GM23248 (cell line): ENCODE measurements around the gene ATP8A2. TPM values are rescaled to one million over a fixed set of nuclear protein-coding genes. Genes with fewer than 3 reads are reported as not detected.

Experiments
- DNase-seq: peaks from one replicate; pipeline ENCODE4 v3.0.0-alpha.2; 2015
- H2AFZ ChIP-seq: fragments of 200-600 bp; sonication (generic); 2 replicates; pipeline ENCODE4 v1.6.1; 2016; ENCODE audit warnings: antibody characterized with exemption
- H3F3A ChIP-seq: fragments of 200-600 bp; sonication (generic); 2 replicates; pipeline ENCODE4 v1.6.1; 2016; ENCODE audit warnings: mild to moderate bottlenecking, antibody characterized with exemption, mixed run types; ENCODE audit not compliant: insufficient read depth
- H3K27ac ChIP-seq: fragments of 200-600 bp; sonication (generic); 2 replicates; pipeline ENCODE4 v1.5.1; 2016; ENCODE audit warnings: mild to moderate bottlenecking
- H3K27me3 ChIP-seq: fragments of 200-600 bp; sonication (generic); replicated peaks from 2 replicates; pipeline ENCODE4 v1.6.1; 2016; ENCODE audit warnings: mild to moderate bottlenecking; ENCODE audit not compliant: insufficient read depth
- H3K36me3 ChIP-seq: fragments of 200-600 bp; sonication (generic); 2 replicates; pipeline ENCODE4 v1.6.1; 2016; ENCODE audit warnings: low read depth, mild to moderate bottlenecking
- H3K4me1 ChIP-seq: fragments of 200-600 bp; sonication (generic); 2 replicates; pipeline ENCODE4 v1.6.1; 2016; ENCODE audit warnings: mild to moderate bottlenecking; ENCODE audit not compliant: insufficient read depth
- H3K4me2 ChIP-seq: fragments of 200-600 bp; sonication (generic); one replicate; pipeline ENCODE4 v1.6.1; 2016; ENCODE audit warnings: mild to moderate bottlenecking; ENCODE audit not compliant: unreplicated experiment
- H3K4me3 ChIP-seq: fragments of 200-600 bp; sonication (generic); 2 replicates; pipeline ENCODE4 v1.5.1; 2016; ENCODE audit warnings: mild to moderate bottlenecking
- H3K79me2 ChIP-seq: fragments of 200-600 bp; sonication (generic); 2 replicates; pipeline ENCODE4 v1.6.1; 2016; ENCODE audit warnings: mild to moderate bottlenecking; ENCODE audit not compliant: insufficient read depth
- H3K9ac ChIP-seq: fragments of 200-600 bp; sonication (generic); 2 replicates; pipeline ENCODE4 v1.6.1; 2016; ENCODE audit warnings: mild to moderate bottlenecking
- H3K9me2 ChIP-seq: fragments of 200-600 bp; sonication (generic); 2 replicates; pipeline ENCODE4 v1.6.1; 2016; ENCODE audit warnings: mixed run types, mild to moderate bottlenecking, moderate library complexity; ENCODE audit not compliant: insufficient read depth
- H3K9me3 ChIP-seq: fragments of 200-600 bp; sonication (generic); one replicate; pipeline ENCODE4 v1.6.1; 2017; ENCODE audit warnings: low read depth
- H4K20me1 ChIP-seq: fragments of 200-600 bp; sonication (generic); 2 replicates; pipeline ENCODE4 v1.6.0; 2016; ENCODE audit not compliant: insufficient read depth
- EZH2 ChIP-seq: fragments of 200-600 bp; sonication (generic); IDR thresholded peaks from 2 replicates; pipeline ENCODE4 v1.6.1; 2018; ENCODE audit warnings: antibody characterized with exemption, mild to moderate bottlenecking; ENCODE audit not compliant: insufficient read depth, poor library complexity, severe bottlenecking
- EZH2phosphoT487 ChIP-seq: fragments of 200-600 bp; sonication (generic); IDR thresholded peaks from 2 replicates; pipeline ENCODE4 v1.6.1; 2018; ENCODE audit warnings: antibody characterized with exemption, moderate library complexity, mild to moderate bottlenecking, low read depth; ENCODE audit not compliant: insufficient read depth
- WGBS, 2 experiments: methylation state at CpG; one replicate each; pipeline ENCODE4 v1.1.6; 2015 to 2017; ENCODE audit warnings: low lambda C conversion rate in 2 of 2, low coverage in 1 of 2; ENCODE audit errors: missing lambda C conversion rate in 2 of 2; 5-methylcytosine and 5-hydroxymethylcytosine counted together
- in situ Hi-C: fragments of 300-500 bp; cut with MboI; formaldehyde crosslinking; loops from 2 replicates; pipeline ENCODE4 v1.15.0; 2020
- polyA plus RNA-seq: library from polyadenylated mRNA; unstranded; fragments of >200 nt; fragmentation: Nextera tagmentation; extraction: Ambion mirVana; gene quantifications from 2 replicates; pipeline ENCODE4 v1.2.1, GENCODE V29; 2016
- total RNA-seq: library from RNA; depleted of rRNA; stranded (reverse); fragments of >200 nt; shearing (Covaris generic); gene quantifications from 2 replicates; pipeline ENCODE4 v1.2.3, GENCODE V29; 2014

Gene ATP8A2
- total and polyA plus RNA-seq, 2 experiments from 2014 or later: under 0.01 to 0.05 TPM

DNA sequence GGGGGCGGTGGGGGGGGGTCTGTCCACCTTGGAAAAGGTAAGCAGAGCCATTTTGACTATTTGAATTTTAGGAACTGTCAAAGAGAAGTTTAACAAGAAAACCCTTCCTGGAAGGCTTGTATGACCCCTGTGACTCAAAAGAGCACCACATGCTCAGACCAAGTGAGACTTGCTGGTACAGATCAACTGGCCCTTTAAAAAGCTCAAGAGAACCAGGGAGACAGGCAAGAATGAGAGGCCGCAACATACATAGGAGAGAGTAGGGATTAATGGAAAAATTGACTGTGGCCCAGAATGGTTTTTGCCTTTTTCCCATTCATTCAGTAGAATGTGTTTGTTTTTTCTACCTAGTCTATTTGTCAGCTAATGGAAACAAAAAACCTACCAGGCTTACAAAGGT is 26.2 kb upstream of the ATP8A2 start:
- no peaks in the 10 kb centered on the region for H3K4me1 ChIP-seq
- no peaks in the 10 kb centered on the region for H3K9me2 ChIP-seq
- no peak for DNase-seq
- H3F3A ChIP-seq: peaks cover 10% of the 10 kb centered on the region; the same call in 1 of the 2 replicates
- H3K27me3 ChIP-seq: no peaks in the 10 kb centered on the region
- peaks cover 5% of the 10 kb centered on the region; the same call in 1 of the 2 replicates for H3K36me3 ChIP-seq
- 94 to 95% methylated on average over 2 of the region's 2 CpGs for WGBS, 2 experiments
- H3K4me3 ChIP-seq: no peak overlapping the region
- H4K20me1 ChIP-seq: no peaks in the 10 kb centered on the region
- no peaks in the 10 kb centered on the region for H3K79me2 ChIP-seq
- H3K4me2 ChIP-seq: no peak overlapping the region
- in situ Hi-C loops: no loop called here
- H3K9me3 ChIP-seq: no peaks in the 10 kb centered on the region
- H2AFZ ChIP-seq: no peak overlapping the region
- no peak overlapping the region for H3K27ac ChIP-seq
- H3K9ac ChIP-seq: no peak overlapping the region
- no peak for TF ChIP-seq EZH2phosphoT487
- TF ChIP-seq EZH2: no peak

DNA sequence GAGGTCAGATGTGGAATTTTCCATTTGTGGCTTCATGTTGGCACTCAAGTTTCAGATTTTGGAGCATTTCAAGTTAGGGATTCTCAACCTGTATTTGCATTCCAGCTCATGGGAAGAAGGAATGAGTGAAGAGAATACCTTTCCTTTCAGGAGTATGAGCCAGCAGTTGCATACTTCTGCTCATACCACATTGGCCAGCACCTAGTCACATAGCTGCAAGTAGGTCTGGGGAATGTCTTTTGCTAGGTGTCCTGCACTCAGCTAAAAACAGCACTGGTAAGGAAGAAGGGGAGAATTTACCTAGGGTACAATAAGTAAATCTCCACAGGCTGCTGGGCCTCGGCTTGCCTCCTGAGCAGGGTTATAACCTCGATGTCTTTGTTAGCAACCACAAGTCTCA is 24.6 kb upstream of the ATP8A2 start:
- no peak for DNase-seq
- no peaks in the 10 kb centered on the region for H3K9me3 ChIP-seq
- H3K36me3 ChIP-seq: no peaks in the 10 kb centered on the region
- H3K9me2 ChIP-seq: no peaks in the 10 kb centered on the region
- WGBS, 2 experiments: 78 to 81% methylated on average over 2 of the region's 2 CpGs
- peaks cover 10% of the 10 kb centered on the region; the same call in 1 of the 2 replicates for H3F3A ChIP-seq
- no peak overlapping the region for H3K9ac ChIP-seq
- no peaks in the 10 kb centered on the region for H3K79me2 ChIP-seq
- no peaks in the 10 kb centered on the region for H4K20me1 ChIP-seq
- no peak overlapping the region for H2AFZ ChIP-seq
- in situ Hi-C loops: no loop called here
- H3K27me3 ChIP-seq: no peaks in the 10 kb centered on the region
- no peak overlapping the region for H3K27ac ChIP-seq
- H3K4me1 ChIP-seq: no peaks in the 10 kb centered on the region
- H3K4me3 ChIP-seq: no peak overlapping the region
- H3K4me2 ChIP-seq: no peak overlapping the region
- TF ChIP-seq EZH2phosphoT487 (no peak), EZH2 (no peak)

DNA sequence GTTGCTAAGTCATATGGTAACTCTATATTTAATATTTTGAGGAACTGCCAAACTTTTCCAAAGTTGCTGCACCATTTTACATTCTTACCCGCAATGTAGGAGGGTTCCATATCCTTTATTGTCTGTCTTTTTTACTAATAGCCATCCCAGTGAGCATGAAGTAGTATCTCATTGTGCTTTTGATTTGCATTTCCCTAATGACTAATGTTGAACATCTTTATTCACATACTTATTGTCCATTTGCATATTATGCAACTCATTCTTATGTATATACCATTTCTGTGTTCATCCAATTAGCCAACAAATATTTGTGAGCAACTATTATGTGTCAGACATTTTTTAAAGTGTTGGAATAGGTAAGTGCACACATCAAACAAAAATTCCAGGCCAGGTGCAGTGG is 20.4 kb upstream of the ATP8A2 start:
- peaks cover 20% of the 10 kb centered on the region for H3K27me3 ChIP-seq
- H3K4me2 ChIP-seq: no peak overlapping the region
- no peak overlapping the region for H3K27ac ChIP-seq
- H3F3A ChIP-seq: no peaks in the 10 kb centered on the region
- H3K4me1 ChIP-seq: no peaks in the 10 kb centered on the region
- H3K9me2 ChIP-seq: no peaks in the 10 kb centered on the region
- in situ Hi-C loops: no loop called here
- no peaks in the 10 kb centered on the region for H4K20me1 ChIP-seq
- DNase-seq: no peak
- no peaks in the 10 kb centered on the region for H3K36me3 ChIP-seq
- no peaks in the 10 kb centered on the region for H3K79me2 ChIP-seq
- TF ChIP-seq EZH2phosphoT487: no peak
- no peak for TF ChIP-seq EZH2
- 0 to 4% methylated on average over 1 of the region's 1 CpG for WGBS, 2 experiments
- H3K9ac ChIP-seq: no peak overlapping the region
- H3K4me3 ChIP-seq: no peak overlapping the region
- H2AFZ ChIP-seq: no peak overlapping the region
- H3K9me3 ChIP-seq: no peaks in the 10 kb centered on the region

DNA sequence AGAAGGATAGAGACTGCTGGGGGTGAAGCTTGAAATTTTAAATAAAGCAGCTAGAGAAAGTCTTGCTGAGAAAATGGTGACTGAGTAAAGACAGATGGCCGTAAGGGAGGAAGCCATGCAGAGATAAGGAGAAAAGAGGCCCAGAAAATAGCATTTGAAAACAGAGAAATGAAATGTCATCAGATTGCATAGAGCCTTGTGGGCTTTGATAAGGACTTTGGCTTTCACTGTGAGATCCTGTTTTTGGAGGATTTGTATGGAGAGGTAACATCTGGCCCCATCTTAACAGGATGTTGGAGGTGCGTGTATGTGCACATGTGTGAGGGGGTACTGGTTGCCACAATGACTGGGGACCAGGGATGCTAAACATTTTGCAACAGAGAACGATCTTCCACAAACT is 19.5 kb upstream of the ATP8A2 start:
- Histone ChIP-seq H3K27ac (no peak overlapping the region), H4K20me1 (no peaks in the 10 kb centered on the region), H3K27me3 (peaks cover 20% of the 10 kb centered on the region), H3K79me2 (no peaks in the 10 kb centered on the region), H3K4me1 (no peaks in the 10 kb centered on the region), H3K4me3 (no peak overlapping the region), H3K9ac (no peak overlapping the region), H3K4me2 (no peak overlapping the region), H3K9me2 (no peaks in the 10 kb centered on the region), H2AFZ (no peak overlapping the region), H3F3A (no peaks in the 10 kb centered on the region), H3K36me3 (no peaks in the 10 kb centered on the region), H3K9me3 (no peaks in the 10 kb centered on the region)
- in situ Hi-C loops: no loop called here
- WGBS, 2 experiments: 34 to 41% methylated on average over 3 of the region's 3 CpGs
- TF ChIP-seq EZH2phosphoT487 (no peak), EZH2 (no peak)
- DNase-seq: no peak

DNA sequence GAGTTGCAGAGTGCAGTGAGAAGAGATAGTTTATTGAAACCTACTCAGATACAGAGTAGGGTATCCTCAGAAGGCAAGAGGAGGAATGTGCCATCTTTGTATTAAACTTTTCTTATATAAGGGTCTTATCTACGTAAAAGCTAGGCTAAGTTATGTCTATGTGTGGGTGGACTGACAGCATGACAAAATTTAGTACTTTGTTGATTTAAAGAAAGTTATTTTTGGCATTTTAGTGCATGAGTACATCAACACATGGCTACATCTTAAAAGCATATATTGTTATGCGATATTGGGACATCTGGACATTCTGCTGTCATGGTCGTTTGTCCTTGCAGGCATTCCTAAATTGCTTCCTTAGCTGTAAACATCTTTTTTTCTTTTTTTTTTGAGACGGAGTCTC is 19.0 kb upstream of the ATP8A2 start:
- in situ Hi-C loops: no loop called here
- H3F3A ChIP-seq: no peaks in the 10 kb centered on the region

More for the DNA sequence above, 19.0 kb upstream of the ATP8A2 start:
- H2AFZ ChIP-seq: no peak overlapping the region
- DNase-seq: no peak
- H3K9ac ChIP-seq: no peak overlapping the region
- H3K27me3 ChIP-seq: peaks cover 20% of the 10 kb centered on the region
- no peaks in the 10 kb centered on the region for H3K4me1 ChIP-seq
- H3K9me3 ChIP-seq: no peaks in the 10 kb centered on the region
- no peaks in the 10 kb centered on the region for H3K9me2 ChIP-seq
- no peaks in the 10 kb centered on the region for H4K20me1 ChIP-seq
- no peak overlapping the region for H3K27ac ChIP-seq
- H3K4me3 ChIP-seq: no peak overlapping the region
- no peaks in the 10 kb centered on the region for H3K79me2 ChIP-seq
- TF ChIP-seq EZH2phosphoT487 (no peak), EZH2 (no peak)
- H3K4me2 ChIP-seq: no peak overlapping the region
- WGBS, 2 experiments: 36 to 47% methylated on average over 4 of the region's 4 CpGs
- H3K36me3 ChIP-seq: no peaks in the 10 kb centered on the region
